Vagina (tissue), 2 donors: ENCODE measurements around the gene MEGF6.

ENCODE experiments used
- CTCF ChIP-seq, 3 experiments: fragments of 450-650 bp in 2 of 3; fragments of 200-600 bp in 1 of 3; sonication (generic) in 1 of 3; IDR thresholded peaks; one replicate each; pipeline ENCODE4 v1.5.1; 2017 to 2019; ENCODE audit warnings: antibody characterized with exemption in 3 of 3, mild to moderate bottlenecking in 2 of 3, moderate library complexity in 2 of 3
- POLR2A ChIP-seq, 2 donors: fragments of 450-650 bp; IDR thresholded peaks; one replicate each; pipeline ENCODE4 v1.6.1; 2017; ENCODE audit warnings: antibody characterized with exemption in 2 of 2, mild to moderate bottlenecking in 2 of 2, moderate library complexity in 2 of 2
- POLR2AphosphoS5 ChIP-seq, 2 donors: sonication (generic); formaldehyde crosslinking; IDR thresholded peaks; one replicate each; pipeline ENCODE4 v1.9.0; 2017; ENCODE audit warnings: antibody characterized with exemption in 2 of 2, mild to moderate bottlenecking in 2 of 2, low read depth in 1 of 2; ENCODE audit not compliant: insufficient read depth in 1 of 2

DNA sequence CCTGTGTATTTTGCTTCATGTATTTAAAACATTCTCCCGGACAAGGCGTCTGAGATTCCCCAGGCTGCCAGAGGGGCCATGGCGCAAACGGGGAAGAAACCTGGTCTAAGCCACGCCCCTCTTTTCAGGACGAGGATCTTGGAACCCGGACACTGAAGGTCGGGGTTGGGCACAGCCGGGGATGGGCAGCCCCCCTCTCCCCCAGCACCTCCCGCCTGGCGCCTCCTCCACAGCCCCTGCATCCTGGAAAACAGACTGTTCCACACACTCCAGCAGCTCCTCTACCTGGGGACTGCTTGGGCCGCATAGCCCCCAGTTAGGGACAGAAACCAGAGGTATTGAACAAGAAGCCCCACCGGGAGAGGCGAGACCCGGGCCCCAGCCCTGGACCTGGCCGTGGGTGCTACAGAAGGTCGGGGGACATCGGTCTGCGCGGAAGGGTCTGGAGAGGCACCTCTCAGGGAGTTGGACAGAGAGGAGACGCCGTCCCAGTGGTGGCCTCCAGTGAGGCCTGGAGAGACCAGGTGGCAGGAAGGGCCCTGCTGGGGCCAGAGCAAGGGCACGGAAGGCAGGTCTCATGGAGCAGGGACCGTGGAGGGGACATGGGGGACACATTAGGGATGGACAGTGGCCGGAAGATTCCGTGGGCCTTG, 46.4 kb upstream of the MEGF6 start:
- TF ChIP-seq CTCF (IDR thresholded peaks at IDR 0.05) (no peak), POLR2A (IDR thresholded peaks at IDR 0.05) (no peak), POLR2AphosphoS5 (IDR thresholded peaks at IDR 0.05; ENCODE audit: insufficient read depth in 1 of 2, low read depth in 1 of 2) (no peak)
